ENCODE results near the gene LHFPL3.
A peak's percentile ranks its signal among the peaks of the same experiment; 100 is the strongest.

Gene LHFPL3

GRCh38 chr7:104327938-104328295 is 486 bp upstream of the LHFPL3 start:
- Histone ChIP-seq H3K4me3 (ENCODE audit: low read depth, low read length) (no peak overlapping the region), H3K27ac (no peak overlapping the region), H3K36me3 (replicated peaks) (no peaks in the 10 kb centered on the region), H3K27me3 (replicated peaks) (peaks cover 37% of the 10 kb centered on the region)
- DNase-seq = no peak
- TF ChIP-seq, protein P1, sequence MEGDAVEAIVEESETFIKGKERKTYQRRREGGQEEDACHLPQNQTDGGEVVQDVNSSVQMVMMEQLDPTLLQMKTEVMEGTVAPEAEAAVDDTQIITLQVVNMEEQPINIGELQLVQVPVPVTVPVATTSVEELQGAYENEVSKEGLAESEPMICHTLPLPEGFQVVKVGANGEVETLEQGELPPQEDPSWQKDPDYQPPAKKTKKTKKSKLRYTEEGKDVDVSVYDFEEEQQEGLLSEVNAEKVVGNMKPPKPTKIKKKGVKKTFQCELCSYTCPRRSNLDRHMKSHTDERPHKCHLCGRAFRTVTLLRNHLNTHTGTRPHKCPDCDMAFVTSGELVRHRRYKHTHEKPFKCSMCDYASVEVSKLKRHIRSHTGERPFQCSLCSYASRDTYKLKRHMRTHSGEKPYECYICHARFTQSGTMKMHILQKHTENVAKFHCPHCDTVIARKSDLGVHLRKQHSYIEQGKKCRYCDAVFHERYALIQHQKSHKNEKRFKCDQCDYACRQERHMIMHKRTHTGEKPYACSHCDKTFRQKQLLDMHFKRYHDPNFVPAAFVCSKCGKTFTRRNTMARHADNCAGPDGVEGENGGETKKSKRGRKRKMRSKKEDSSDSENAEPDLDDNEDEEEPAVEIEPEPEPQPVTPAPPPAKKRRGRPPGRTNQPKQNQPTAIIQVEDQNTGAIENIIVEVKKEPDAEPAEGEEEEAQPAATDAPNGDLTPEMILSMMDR (IDR thresholded peaks at IDR 0.05; ENCODE audit: low read depth, low read length, missing control alignments) = no peak
- in situ Hi-C loops (cut with HindIII; ENCODE audit: low pct_ligation_motif_present, low sequenced_read_pairs) = no loop called here

- H3K4me3 ChIP-seq (ENCODE audit: low read depth, low read length) = peak overlapping the region; percentile 24
- TF ChIP-seq, protein P1 (IDR thresholded peaks at IDR 0.05; ENCODE audit: low read depth, low read length, missing control alignments) = no peak
- H3K36me3 ChIP-seq (replicated peaks) = no peaks in the 10 kb centered on the region
- no peak overlapping the region for H3K27ac ChIP-seq
- DNase-seq = no peak
- in situ Hi-C loops (cut with HindIII; ENCODE audit: low pct_ligation_motif_present, low sequenced_read_pairs) = no loop called here
- H3K27me3 ChIP-seq (replicated peaks) = peaks cover 37% of the 10 kb centered on the region
These were observed 795 bp downstream of the LHFPL3 start for GRCh38 chr7:104328970-104329825.

GRCh38 chr7:104341546-104341945 is 13.1 kb downstream of the LHFPL3 start:
- DNase-seq = no peak
- Histone ChIP-seq H3K27me3 (replicated peaks) (no peaks in the 10 kb centered on the region), H3K27ac (no peak overlapping the region), H3K36me3 (replicated peaks) (no peaks in the 10 kb centered on the region), H3K4me3 (ENCODE audit: low read depth, low read length) (no peak overlapping the region)
- TF ChIP-seq, protein P1 (IDR thresholded peaks at IDR 0.05; ENCODE audit: low read depth, low read length, missing control alignments) = peak; percentile 24
- in situ Hi-C loops (cut with HindIII; ENCODE audit: low pct_ligation_motif_present, low sequenced_read_pairs) = no loop called here

DNA sequence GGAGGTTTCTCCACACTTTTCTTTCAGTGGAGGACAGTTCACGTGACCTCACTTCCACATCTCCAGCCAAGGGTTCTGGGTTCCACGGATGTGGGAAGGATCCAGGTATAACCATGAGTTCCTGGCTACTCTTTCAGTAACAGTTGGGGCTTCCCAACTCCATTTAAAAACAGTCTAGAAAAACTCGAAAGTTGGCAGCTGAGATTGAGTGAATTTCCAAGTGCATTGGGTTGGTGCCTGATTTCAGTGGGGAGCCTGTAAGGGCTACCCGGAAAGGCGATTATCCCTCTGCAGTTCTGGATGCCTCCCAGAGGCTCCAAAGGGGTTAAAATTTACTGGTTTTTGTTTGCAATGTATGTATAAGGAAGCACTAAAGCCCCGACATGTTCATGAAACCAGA is 24.3 kb downstream of the LHFPL3 start:
- H3K27ac ChIP-seq = no peak overlapping the region
- H3K27me3 ChIP-seq (replicated peaks) = no peaks in the 10 kb centered on the region
- no peak overlapping the region for H3K4me3 ChIP-seq (ENCODE audit: low read depth, low read length)
- no peaks in the 10 kb centered on the region for H3K36me3 ChIP-seq (replicated peaks)
- TF ChIP-seq, protein P1 (IDR thresholded peaks at IDR 0.05; ENCODE audit: low read depth, low read length, missing control alignments) = no peak
- no peak for DNase-seq
- in situ Hi-C loops (cut with HindIII; ENCODE audit: low pct_ligation_motif_present, low sequenced_read_pairs) = no loop called here

DNA sequence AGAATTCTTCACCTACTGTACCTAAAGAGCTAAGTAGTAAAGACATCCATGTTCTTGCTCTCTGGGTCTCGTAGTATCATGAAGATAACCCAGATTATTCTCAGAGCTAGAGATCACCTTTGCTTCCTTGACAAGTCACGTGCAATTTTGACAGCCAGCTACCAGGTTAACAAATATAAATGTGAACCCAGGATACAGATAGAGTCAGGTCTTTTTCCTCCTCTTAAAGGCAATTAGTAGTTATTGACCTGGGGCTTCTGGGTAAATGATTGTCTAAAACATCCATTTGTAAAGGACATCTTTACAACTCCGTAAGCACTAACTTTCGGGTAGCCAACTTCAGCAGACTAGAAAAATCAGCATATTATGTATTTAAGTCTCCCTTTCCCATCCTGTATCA is 28.8 kb downstream of the LHFPL3 start:
- TF ChIP-seq, protein P1 (IDR thresholded peaks at IDR 0.05; ENCODE audit: low read depth, low read length, missing control alignments) = no peak

More for the DNA sequence above, 28.8 kb downstream of the LHFPL3 start:
- Histone ChIP-seq H3K27ac (no peak overlapping the region), H3K27me3 (replicated peaks) (no peaks in the 10 kb centered on the region), H3K36me3 (replicated peaks) (no peaks in the 10 kb centered on the region), H3K4me3 (ENCODE audit: low read depth, low read length) (no peak overlapping the region)
- no peak for DNase-seq
- in situ Hi-C loops (cut with HindIII; ENCODE audit: low pct_ligation_motif_present, low sequenced_read_pairs) = no loop called here

All from brain microvascular endothelial cell (primary cell).